Upper lobe of right lung (tissue), 1 donor: ENCODE measurements around the gene CSF1R. TPM values are rescaled to one million over a fixed set of nuclear protein-coding genes. Genes with fewer than 3 reads are reported as not detected.

Experiments used
- ATAC-seq: fragments of 200-7000 bp; cut with Tn5 transposase; one replicate; pipeline ENCODE4 v1.9.1; 2020; ENCODE audit warnings: mild to moderate bottlenecking, moderate library complexity
- DNase-seq: peaks from one replicate; pipeline ENCODE4 v3.0.0-alpha.2; 2020
- H3K27ac ChIP-seq: fragments of 200-600 bp; one replicate; pipeline ENCODE4 v1.8.0; 2022
- H3K27me3 ChIP-seq: fragments of 200-600 bp; one replicate; pipeline ENCODE4 v1.8.0; 2022; ENCODE audit warnings: mild to moderate bottlenecking
- H3K36me3 ChIP-seq: fragments of 200-600 bp; one replicate; pipeline ENCODE4 v1.8.0; 2022
- H3K4me1 ChIP-seq: fragments of 200-600 bp; one replicate; pipeline ENCODE4 v1.8.0; 2022
- H3K4me3 ChIP-seq: fragments of 200-600 bp; one replicate; pipeline ENCODE4 v1.8.0; 2022; ENCODE audit warnings: mild to moderate bottlenecking
- H3K9me3 ChIP-seq: fragments of 200-600 bp; one replicate; pipeline ENCODE4 v1.8.0; 2022
- CTCF ChIP-seq: fragments of 200-600 bp; IDR thresholded peaks from one replicate; pipeline ENCODE4 v1.8.0; 2022; ENCODE audit warnings: antibody characterized with exemption
- intact Hi-C: fragments of 100-400 bp; cut with DNase I; formaldehyde crosslinking; loops from one replicate; pipeline ENCODE4 v1.11.0; 2022
- total RNA-seq: library from RNA; stranded (reverse); fragmentation: NEBNext Ultra II Directional; extraction: Animal tissue kit (Norgen Biotek cat#: 25700); gene quantifications from one replicate; pipeline ENCODE4 v1.2.1, GENCODE V29; 2021
- donor health status: DM: no; HTN: yes; CAD: no; lungs with severe emphysema.

The CSF1R gene
- total RNA-seq, 1 donor from 2014 or later, result 48.7 TPM

GRCh38 chr5:150126921-150127265, 40.5 kb upstream of the CSF1R start:
- no peak for DNase-seq
- intact Hi-C loops, result no loop called here
- TF ChIP-seq CTCF, result no peak
- ATAC-seq, result no peak
- Histone ChIP-seq H3K9me3 (no peaks in the 10 kb centered on the region), H3K4me3 (no peak overlapping the region), H3K4me1 (peaks cover 19% of the 10 kb centered on the region), H3K27ac (no peak overlapping the region), H3K27me3 (no peaks in the 10 kb centered on the region), H3K36me3 (peaks cover 38% of the 10 kb centered on the region)

- H3K27ac ChIP-seq, result no peak overlapping the region
- DNase-seq (no peak), ATAC-seq (no peak)
- TF ChIP-seq CTCF, result no peak
- H3K4me1 ChIP-seq, result peaks cover 16% of the 10 kb centered on the region
- H3K9me3 ChIP-seq, result no peaks in the 10 kb centered on the region
- H3K4me3 ChIP-seq, result no peak overlapping the region
- intact Hi-C loops, result no loop called here
- H3K36me3 ChIP-seq, result peaks cover 43% of the 10 kb centered on the region
- H3K27me3 ChIP-seq, result no peaks in the 10 kb centered on the region
These were observed 40.0 kb upstream of the CSF1R start for GRCh38 chr5:150126199-150126920.

GRCh38 chr5:150125334-150125733, 39.0 kb upstream of the CSF1R start:
- intact Hi-C loops, result no loop called here
- Histone ChIP-seq H3K4me1 (peaks cover 14% of the 10 kb centered on the region), H3K27me3 (no peaks in the 10 kb centered on the region), H3K27ac (peak overlapping the region; percentile 17), H3K4me3 (no peak overlapping the region), H3K36me3 (peaks cover 48% of the 10 kb centered on the region), H3K9me3 (no peaks in the 10 kb centered on the region)
- no peak for ATAC-seq
- DNase-seq, result no peak
- TF ChIP-seq CTCF, result no peak

GRCh38 chr5:150124596-150124995, 38.2 kb upstream of the CSF1R start:
- ATAC-seq, result no peak
- no peaks in the 10 kb centered on the region for H3K9me3 ChIP-seq
- TF ChIP-seq CTCF, result no peak

GRCh38 chr5:150124111-150124557, 37.8 kb upstream of the CSF1R start:
- ATAC-seq (peak; percentile 13), DNase-seq (peak; percentile 57)
- no peak for TF ChIP-seq CTCF
- peaks cover 52% of the 10 kb centered on the region for H3K36me3 ChIP-seq
- H3K27me3 ChIP-seq, result no peaks in the 10 kb centered on the region
- no peak overlapping the region for H3K27ac ChIP-seq
- intact Hi-C loops, result no loop called here
- H3K4me3 ChIP-seq, result no peak overlapping the region
- no peaks in the 10 kb centered on the region for H3K9me3 ChIP-seq
- peaks cover 6% of the 10 kb centered on the region for H3K4me1 ChIP-seq

More at GRCh38 chr5:150124596-150124995, 38.2 kb upstream of the CSF1R start:
- intact Hi-C loops, result no loop called here
- Histone ChIP-seq H3K27ac (no peak overlapping the region), H3K4me1 (peaks cover 7% of the 10 kb centered on the region), H3K4me3 (no peak overlapping the region), H3K36me3 (peaks cover 55% of the 10 kb centered on the region), H3K27me3 (no peaks in the 10 kb centered on the region)
- no peak for DNase-seq

- no peak for TF ChIP-seq CTCF
- H3K27ac ChIP-seq, result no peak overlapping the region
- intact Hi-C loops, result no loop called here
- H3K4me3 ChIP-seq, result no peak overlapping the region
- DNase-seq (no peak), ATAC-seq (no peak)
- peaks cover 49% of the 10 kb centered on the region for H3K36me3 ChIP-seq
- peaks cover 6% of the 10 kb centered on the region for H3K4me1 ChIP-seq
- no peaks in the 10 kb centered on the region for H3K9me3 ChIP-seq
- H3K27me3 ChIP-seq, result no peaks in the 10 kb centered on the region
These were observed 37.2 kb upstream of the CSF1R start for GRCh38 chr5:150123542-150123941.
